ENCODE measurements around the gene RGSL1.
"Not testable (repeated sequence)": the region's sequence is repeated elsewhere in the genome, so short reads cannot be mapped to it uniquely, and the experiment has no call there.

RGSL1 gene

GRCh38 chr1:182441719-182442118, 8.2 kb upstream of the RGSL1 start:
- no peak overlapping the region for H3K4me3 ChIP-seq (ENCODE audit: low read depth, low read length)
- no peak for DNase-seq (ENCODE audit: low read depth, low spot score)
- no peak for TF ChIP-seq CTCF (IDR thresholded peaks at IDR 0.05; ENCODE audit: insufficient read depth, low read length, missing control alignments)
- POLR2A ChIA-PET = no interaction called here
- CTCF ChIA-PET = interaction anchor here (4.4 kb wide), 1 partner anchor 342 kb away, joined by 26 read pairs; no protein-coding TSS in a partner anchor

- ChIA-PET CTCF (interaction anchor here (4.4 kb wide), 1 partner anchor 341 kb away, joined by 26 read pairs; no protein-coding TSS in a partner anchor), POLR2A (no interaction called here)
- no peak for TF ChIP-seq CTCF (IDR thresholded peaks at IDR 0.05; ENCODE audit: insufficient read depth, low read length, missing control alignments)
- H3K4me3 ChIP-seq (ENCODE audit: low read depth, low read length) = no peak overlapping the region
- DNase-seq (ENCODE audit: low read depth, low spot score) = no peak
Observed at GRCh38 chr1:182442333-182442732, 7.6 kb upstream of the RGSL1 start.

GRCh38 chr1:182444497-182444896, 5.4 kb upstream of the RGSL1 start:
- ChIA-PET CTCF (interaction anchor here (0.6 to 4.4 kb wide), 5 partner anchors 18 to 342 kb away, joined by 3 to 26 read pairs (median 3); no protein-coding TSS in a partner anchor), POLR2A (no interaction called here)
- no peak for DNase-seq (ENCODE audit: low read depth, low spot score)
- no peak overlapping the region for H3K4me3 ChIP-seq (ENCODE audit: low read depth, low read length)
- no peak for TF ChIP-seq CTCF (IDR thresholded peaks at IDR 0.05; ENCODE audit: insufficient read depth, low read length, missing control alignments)

- ChIA-PET POLR2A (no interaction called here), CTCF (interaction anchor here (4.4 kb wide), 1 partner anchor 337 kb away, joined by 26 read pairs; no protein-coding TSS in a partner anchor)
- TF ChIP-seq CTCF (IDR thresholded peaks at IDR 0.05; ENCODE audit: insufficient read depth, low read length, missing control alignments) = peak; percentile 56
- H3K4me3 ChIP-seq (ENCODE audit: low read depth, low read length) = no peak overlapping the region; the same call in 1 of the 2 replicates
- DNase-seq (ENCODE audit: low read depth, low spot score) = peak; percentile 0
Observed at GRCh38 chr1:182446033-182446669, 3.8 kb upstream of the RGSL1 start.

- DNase-seq (ENCODE audit: low read depth, low spot score); POLR2A ChIA-PET; H3K4me3 ChIP-seq (ENCODE audit: low read depth, low read length): not testable (repeated sequence)
- CTCF ChIA-PET = interaction anchor here (0.9 to 3.4 kb wide), 6 partner anchors 11 to 341 kb away, joined by 3 to 20 read pairs (median 4); no protein-coding TSS in a partner anchor
Observed at GRCh38 chr1:182447124-182447523, 2.8 kb upstream of the RGSL1 start.

GRCh38 chr1:182447660-182448059, 2.3 kb upstream of the RGSL1 start:
- no peak overlapping the region for H3K4me3 ChIP-seq (ENCODE audit: low read depth, low read length)
- DNase-seq (ENCODE audit: low read depth, low spot score) = no peak
- TF ChIP-seq CTCF (IDR thresholded peaks at IDR 0.05; ENCODE audit: insufficient read depth, low read length, missing control alignments) = no peak
- ChIA-PET CTCF (interaction anchor here (0.9 to 3.4 kb wide), 7 partner anchors 10 to 341 kb away, joined by 3 to 20 read pairs (median 4); no protein-coding TSS in a partner anchor), POLR2A (no interaction called here)

All from AG04449 (cell line).